ENCODE data around the gene CST5.

GRCh38 chr20:23832775-23833513, 46.6 kb downstream of the CST5 start:
- no peak for TF ChIP-seq TAF1 (IDR thresholded peaks at IDR 0.05; ENCODE audit: borderline replicate concordance, low read depth, low read length)
- no peak for TF ChIP-seq POLR2A (IDR thresholded peaks at IDR 0.05; ENCODE audit: low read depth, low read length)
- no peak for TF ChIP-seq POLR2AphosphoS5 (IDR thresholded peaks at IDR 0.05; ENCODE audit: low read depth, low read length)

Data from GM12892 (cell line).